Skeletal muscle tissue (tissue), 4 donors: ENCODE data around the gene MGST1. TPM values are rescaled to one million over a fixed set of nuclear protein-coding genes. Genes with fewer than 3 reads are reported as not detected.
A peak's percentile ranks its signal among the peaks of the same experiment; 100 is the strongest.

ENCODE experiments used
- H3K27ac ChIP-seq: one replicate; pipeline ENCODE4 v1.7.0; 2013; ENCODE audit warnings: mild to moderate bottlenecking, low read depth, low read length, inconsistent platforms
- H3K27me3 ChIP-seq, 3 donors: one replicate each; pipeline ENCODE4 v1.7.0; 2013; ENCODE audit warnings: low read length in 3 of 3; ENCODE audit not compliant: control insufficient read depth in 3 of 3, insufficient read depth in 3 of 3
- H3K36me3 ChIP-seq, 3 donors: one replicate each; pipeline ENCODE4 v1.7.0; 2013; ENCODE audit warnings: low read length in 3 of 3; ENCODE audit not compliant: control insufficient read depth in 3 of 3, insufficient read depth in 3 of 3
- H3K4me1 ChIP-seq, 3 donors: one replicate each; pipeline ENCODE4 v1.7.0; 2013; ENCODE audit warnings: low read length in 3 of 3, mild to moderate bottlenecking in 3 of 3; ENCODE audit not compliant: control insufficient read depth in 3 of 3, insufficient read depth in 3 of 3
- H3K4me3 ChIP-seq, 3 donors: one replicate each; pipeline ENCODE4 v1.7.0; 2013; ENCODE audit warnings: low read length in 3 of 3
- H3K9ac ChIP-seq, 3 donors: one replicate each; pipeline ENCODE4 v1.7.0; 2013; ENCODE audit warnings: low read length in 3 of 3, mild to moderate bottlenecking in 3 of 3, moderate library complexity in 2 of 3, low read depth in 1 of 3
- H3K9me3 ChIP-seq, 3 donors: one replicate each; pipeline ENCODE4 v1.7.0; 2013; ENCODE audit warnings: low read length in 3 of 3; ENCODE audit not compliant: control insufficient read depth in 3 of 3
- total RNA-seq: library from RNA; depleted of rRNA; stranded (reverse); fragments of >200 nt; gene quantifications from one replicate; pipeline ENCODE4 v1.2.3, GENCODE V29; 2014
- donor health status: Osteomylitis.

The MGST1 gene, protein sequence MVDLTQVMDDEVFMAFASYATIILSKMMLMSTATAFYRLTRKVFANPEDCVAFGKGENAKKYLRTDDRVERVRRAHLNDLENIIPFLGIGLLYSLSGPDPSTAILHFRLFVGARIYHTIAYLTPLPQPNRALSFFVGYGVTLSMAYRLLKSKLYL
- total RNA-seq: 12.5 TPM

DNA sequence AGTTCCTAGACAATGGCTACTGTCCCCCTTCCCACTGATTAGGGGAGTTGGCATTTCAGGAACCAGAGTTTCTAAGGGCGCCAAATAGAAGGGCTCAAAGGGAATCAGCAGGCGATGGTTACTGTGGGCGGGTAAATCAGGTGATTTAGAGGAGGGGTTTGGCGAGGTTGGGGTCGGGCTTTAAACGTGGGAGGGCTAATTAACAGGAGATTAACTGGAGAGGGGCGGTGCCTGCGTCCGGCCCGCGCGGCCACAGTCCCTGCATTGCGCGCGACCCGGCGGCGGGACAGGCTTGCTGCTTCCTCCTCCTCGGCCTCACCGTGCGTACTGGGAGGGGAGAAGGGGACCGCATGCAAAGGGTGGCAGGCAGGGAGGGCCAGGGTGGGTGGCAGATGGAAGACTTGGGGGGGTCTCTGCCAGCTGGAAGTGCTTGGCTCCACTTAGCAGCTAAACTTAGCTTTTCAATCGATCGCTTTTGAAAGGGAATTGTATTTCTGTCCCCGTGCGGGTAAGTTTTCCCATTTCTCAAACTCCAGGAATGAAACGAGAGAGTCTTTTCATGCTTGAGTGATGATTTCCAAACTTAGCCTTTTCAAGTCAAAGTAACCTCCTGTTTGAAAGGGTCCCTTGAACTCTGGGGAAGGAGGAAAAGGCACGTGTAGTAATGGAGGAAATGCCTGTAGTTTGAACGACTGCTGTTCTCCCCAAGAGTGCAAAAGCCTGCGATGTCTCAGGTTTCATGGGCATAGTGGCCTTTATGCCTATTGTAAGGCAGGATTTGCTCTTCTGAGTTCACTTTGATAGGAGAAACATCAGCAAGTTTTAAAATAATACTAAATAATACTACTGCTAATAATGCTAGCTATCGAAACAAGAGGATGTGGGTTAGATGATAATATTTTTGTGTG, at the start of gene MGST1:
MGST1 (plus strand) TSS at position 255 of the 908 bp plus-strand sequence. CDS start 6,608 bp downstream, outside the sequence.
- peaks cover 0 to 2% (median 0%) of the 10 kb centered on the region in 3 donors for H3K4me1 ChIP-seq
- peak within 1 kb of the TSS; percentile 54 to 77 (median 61) for H3K4me3 ChIP-seq
- peak within 1 kb of the TSS; percentile 21 for H3K27ac ChIP-seq
- H3K9ac ChIP-seq: peak within 1 kb of the TSS; percentile 17 to 73 (median 38)
- H3K9me3 ChIP-seq: no peaks in the 10 kb centered on the region
- H3K36me3 ChIP-seq: no peaks in the 10 kb centered on the region
- peaks cover 0 to 2% (median 0%) of the 10 kb centered on the region in 3 donors for H3K27me3 ChIP-seq

- H3K4me1 ChIP-seq: no peaks in the 10 kb centered on the region
- H3K27me3 ChIP-seq: no peaks in the 10 kb centered on the region
- no peak overlapping the region for H3K4me3 ChIP-seq
- H3K36me3 ChIP-seq: no peaks in the 10 kb centered on the region
- no peak overlapping the region for H3K9ac ChIP-seq
- no peaks in the 10 kb centered on the region for H3K9me3 ChIP-seq
- H3K27ac ChIP-seq: no peak overlapping the region
These were observed 48.0 kb upstream of the MGST1 start for GRCh38 chr12:16299403-16299802.

DNA sequence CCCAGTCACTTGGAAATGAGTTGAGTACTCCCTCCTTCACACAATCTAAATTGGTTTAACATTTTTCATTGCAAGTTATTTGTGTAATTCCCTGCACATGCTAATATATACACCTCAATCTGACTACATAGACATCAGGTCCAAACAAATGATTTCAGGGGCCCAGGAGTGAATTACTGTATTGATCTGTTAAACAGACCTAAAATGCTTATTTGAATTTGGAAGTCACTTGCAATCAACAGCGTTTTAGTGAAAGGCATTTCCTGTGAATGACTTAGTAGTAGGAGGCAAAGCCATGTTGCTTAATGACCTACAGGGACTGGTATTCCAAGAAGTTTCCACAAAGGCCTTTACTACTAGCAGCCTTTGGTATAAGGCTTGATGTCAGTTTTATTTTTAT, 47.3 kb upstream of the MGST1 start:
- H3K27me3 ChIP-seq: no peaks in the 10 kb centered on the region
- no peaks in the 10 kb centered on the region for H3K36me3 ChIP-seq
- H3K9ac ChIP-seq: no peak overlapping the region
- no peaks in the 10 kb centered on the region for H3K9me3 ChIP-seq
- H3K4me1 ChIP-seq: no peaks in the 10 kb centered on the region
- no peak overlapping the region for H3K4me3 ChIP-seq
- H3K27ac ChIP-seq: no peak overlapping the region

GRCh38 chr12:16300736-16301135, 46.7 kb upstream of the MGST1 start:
- Histone ChIP-seq H3K9ac (no peak overlapping the region), H3K27ac (no peak overlapping the region), H3K27me3 (no peaks in the 10 kb centered on the region), H3K36me3 (no peaks in the 10 kb centered on the region), H3K9me3 (no peaks in the 10 kb centered on the region), H3K4me1 (no peaks in the 10 kb centered on the region), H3K4me3 (no peak overlapping the region)

DNA sequence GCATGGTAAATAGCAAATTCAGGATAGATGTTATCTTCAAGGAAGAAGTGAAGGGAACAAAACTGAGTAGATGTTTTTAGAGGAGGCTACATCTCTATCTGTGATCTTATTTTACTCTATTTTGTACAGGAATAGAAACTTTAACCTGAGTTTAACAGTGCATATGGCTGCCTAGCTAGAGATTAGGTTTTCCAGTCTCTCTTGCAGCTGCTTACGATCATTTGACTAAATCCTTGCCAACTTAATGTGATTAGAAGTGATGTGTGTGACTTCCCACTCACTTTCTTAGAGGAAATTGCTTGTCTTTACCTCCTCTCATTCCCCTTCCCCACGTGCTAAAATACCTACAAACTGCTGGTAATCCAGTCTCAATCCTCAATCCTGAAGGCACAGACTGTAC, 43.5 kb upstream of the MGST1 start:
- H3K4me3 ChIP-seq: no peak overlapping the region
- H3K27me3 ChIP-seq: no peaks in the 10 kb centered on the region
- H3K4me1 ChIP-seq: no peaks in the 10 kb centered on the region
- no peaks in the 10 kb centered on the region for H3K36me3 ChIP-seq
- no peaks in the 10 kb centered on the region for H3K9me3 ChIP-seq
- no peak overlapping the region for H3K9ac ChIP-seq
- no peak overlapping the region for H3K27ac ChIP-seq

DNA sequence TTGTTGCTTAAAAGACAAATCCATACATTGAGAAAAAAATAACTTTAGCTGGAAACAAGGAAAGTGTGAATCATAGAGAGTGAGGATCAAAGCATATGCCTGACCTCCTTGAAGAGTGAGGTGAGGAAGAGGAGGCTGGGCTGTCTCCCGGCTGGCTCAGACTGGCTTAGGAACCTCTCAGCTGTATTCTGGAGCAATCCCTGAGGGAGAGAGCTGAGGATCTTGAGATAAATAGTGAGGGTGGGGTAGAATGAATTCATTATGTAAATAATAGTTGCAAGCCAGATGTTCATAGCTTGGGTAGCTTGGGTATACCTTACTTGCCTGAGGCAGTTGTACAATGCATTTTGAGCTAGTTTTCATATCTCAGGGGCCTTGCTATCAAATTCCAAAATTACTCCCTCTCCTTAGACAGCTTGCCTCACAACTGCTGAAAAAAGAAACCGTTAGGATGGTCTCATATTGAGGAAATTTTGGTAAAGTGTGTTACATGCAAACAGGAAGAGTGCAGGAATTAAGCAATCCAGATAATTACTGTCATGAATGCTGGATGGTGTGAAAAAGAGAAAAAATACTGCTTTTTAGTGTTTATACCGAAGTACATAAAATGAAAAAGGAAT, 39.5 kb upstream of the MGST1 start:
- Histone ChIP-seq H3K36me3 (no peaks in the 10 kb centered on the region), H3K4me3 (no peak overlapping the region), H3K27me3 (no peaks in the 10 kb centered on the region), H3K27ac (no peak overlapping the region), H3K9me3 (peaks cover 0 to 2% (median 0%) of the 10 kb centered on the region in 3 donors), H3K4me1 (no peaks in the 10 kb centered on the region), H3K9ac (no peak overlapping the region)

DNA sequence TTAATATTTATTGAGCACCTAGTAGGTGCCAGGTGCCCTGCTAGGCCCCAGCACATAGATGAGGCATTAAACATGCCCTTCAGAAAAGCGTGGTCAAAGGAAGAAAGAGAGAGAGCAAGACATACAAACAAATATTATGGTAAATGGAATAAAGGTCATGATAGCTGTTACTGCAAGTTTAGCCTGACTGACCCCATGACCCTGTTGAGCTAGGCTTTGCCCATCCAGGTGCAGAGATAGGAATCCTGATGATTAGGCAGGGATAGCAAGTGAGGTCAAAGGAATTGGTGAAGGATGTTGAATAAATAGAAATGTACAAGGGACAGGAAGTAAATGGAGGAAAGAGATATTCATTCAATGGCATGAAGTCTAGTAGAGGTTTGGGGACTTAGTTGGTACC, 36.5 kb upstream of the MGST1 start:
- Histone ChIP-seq H3K4me1 (no peaks in the 10 kb centered on the region), H3K27me3 (no peaks in the 10 kb centered on the region), H3K27ac (no peak overlapping the region), H3K9ac (no peak overlapping the region), H3K4me3 (no peak overlapping the region), H3K36me3 (no peaks in the 10 kb centered on the region), H3K9me3 (peaks cover 0 to 3% (median 0%) of the 10 kb centered on the region in 3 donors)

- H3K4me1 ChIP-seq: no peaks in the 10 kb centered on the region
- no peak overlapping the region for H3K27ac ChIP-seq
- H3K4me3 ChIP-seq: no peak overlapping the region
- no peaks in the 10 kb centered on the region for H3K27me3 ChIP-seq
- no peaks in the 10 kb centered on the region for H3K9me3 ChIP-seq
- no peaks in the 10 kb centered on the region for H3K36me3 ChIP-seq
- no peak overlapping the region for H3K9ac ChIP-seq
These were observed 24.4 kb upstream of the MGST1 start for GRCh38 chr12:16323010-16323409.

- no peaks in the 10 kb centered on the region for H3K27me3 ChIP-seq
- H3K4me1 ChIP-seq: no peaks in the 10 kb centered on the region
- no peak overlapping the region for H3K9ac ChIP-seq
- H3K36me3 ChIP-seq: no peaks in the 10 kb centered on the region
- no peak overlapping the region for H3K4me3 ChIP-seq
- no peak overlapping the region for H3K27ac ChIP-seq
- H3K9me3 ChIP-seq: no peaks in the 10 kb centered on the region
These were observed 23.8 kb upstream of the MGST1 start for GRCh38 chr12:16323638-16324037.

DNA sequence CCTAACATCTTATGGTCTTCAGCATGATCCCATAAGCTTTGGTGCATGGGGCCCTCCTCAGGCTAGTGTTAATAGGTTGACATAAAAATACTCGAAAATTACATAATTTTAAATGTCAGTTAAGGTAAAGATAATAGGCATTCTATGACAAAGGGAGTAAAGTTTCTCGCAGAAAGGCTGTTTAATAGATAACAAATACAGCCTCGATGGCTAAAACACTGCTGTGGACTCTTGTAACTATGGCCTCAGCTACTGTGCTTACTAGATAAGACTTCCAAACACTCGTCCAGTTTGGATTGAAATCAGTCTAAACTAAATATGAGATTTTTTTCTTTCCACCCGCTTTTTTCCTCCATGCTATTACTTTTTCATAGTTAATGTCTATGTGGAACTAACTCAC, 23.2 kb upstream of the MGST1 start:
- Histone ChIP-seq H3K9me3 (no peaks in the 10 kb centered on the region), H3K4me3 (no peak overlapping the region), H3K27ac (no peak overlapping the region), H3K27me3 (no peaks in the 10 kb centered on the region), H3K36me3 (no peaks in the 10 kb centered on the region), H3K4me1 (no peaks in the 10 kb centered on the region), H3K9ac (no peak overlapping the region)
